Stimulated activated CD4-positive, alpha-beta T cell treated with anti-CD3 and anti-CD28 coated beads, Interleukin-4, amount 100 ng/mL, for 4 hours (primary cell): ENCODE results near the gene ZNF507.
A peak's percentile ranks its signal among the peaks of the same experiment; 100 is the strongest.

Experiments
- DNase-seq, 2 experiments: peaks; one replicate each; pipeline ENCODE4 v3.0.0-alpha.2; 2020

Gene ZNF507

DNA sequence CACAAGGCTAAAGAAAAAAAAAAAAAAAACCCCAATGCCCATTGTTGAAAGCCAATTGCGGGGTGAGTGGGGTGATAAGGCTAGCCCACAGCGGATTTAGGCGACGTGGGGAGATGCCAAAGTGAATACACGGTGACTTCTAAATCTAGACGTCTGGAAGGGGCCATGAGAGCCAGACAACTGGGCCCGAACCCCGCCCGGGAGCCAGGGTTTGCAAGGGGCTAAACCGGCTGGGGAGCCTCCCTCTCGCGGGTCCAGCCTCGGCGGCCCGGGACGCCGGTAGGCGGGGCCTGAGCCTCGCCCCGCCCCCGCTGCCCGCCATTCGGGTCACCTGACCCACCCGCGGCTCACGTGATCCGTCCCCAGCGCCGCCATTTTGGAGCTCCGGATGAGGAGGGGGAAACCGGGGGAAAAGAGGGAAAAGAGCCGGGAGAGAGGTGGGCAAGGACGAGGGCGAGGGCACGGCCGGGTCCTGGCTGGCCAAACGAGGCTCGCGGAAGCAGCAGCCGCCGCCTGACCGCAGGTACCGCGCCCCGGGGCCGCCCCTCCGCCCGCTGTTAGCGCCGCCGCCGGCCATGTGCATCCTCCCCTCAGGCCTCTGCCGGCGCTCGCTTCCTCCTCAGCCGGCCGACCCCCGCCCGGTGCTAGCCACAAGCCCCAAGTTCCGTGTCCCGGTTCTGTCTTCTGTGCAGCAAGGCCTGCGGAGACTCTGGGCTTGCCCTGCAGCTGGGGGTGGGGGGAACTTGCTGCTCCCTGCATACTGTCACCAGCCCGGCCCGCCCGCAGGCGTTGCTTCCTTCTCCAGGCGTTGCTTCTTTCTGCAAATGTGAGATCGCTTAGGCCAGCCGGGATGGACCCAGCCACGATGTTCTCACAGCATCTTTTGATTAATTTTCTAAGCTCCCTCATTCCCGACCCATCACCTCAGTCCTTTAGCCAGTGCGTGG is at the start of gene ZNF507:
ZNF507 (plus strand) TSS at position 350 of the 947 bp plus-strand sequence. CDS start 7,221 bp downstream, outside the sequence.
- DNase-seq, result peak; percentile 79 to 87

DNA sequence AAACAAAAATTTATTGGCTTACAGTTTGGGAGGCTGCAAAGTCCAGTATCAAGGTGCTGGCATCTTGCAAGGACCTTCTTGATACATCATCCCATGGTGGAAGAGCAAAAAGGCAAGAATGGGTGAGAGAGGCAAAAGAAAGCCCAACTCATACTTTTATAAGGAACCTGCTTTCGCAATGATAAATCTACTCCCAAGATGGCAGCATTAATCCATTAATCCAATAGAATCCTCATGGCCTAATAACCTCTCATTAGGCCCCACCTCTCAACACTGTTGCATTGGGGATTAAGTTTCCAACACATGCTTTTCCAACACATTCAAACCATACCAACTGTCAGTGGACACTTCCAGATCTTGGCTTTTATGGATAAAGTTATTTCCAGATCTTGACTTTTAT is 48.7 kb upstream of the ZNF507 start:
- no peak for DNase-seq

DNA sequence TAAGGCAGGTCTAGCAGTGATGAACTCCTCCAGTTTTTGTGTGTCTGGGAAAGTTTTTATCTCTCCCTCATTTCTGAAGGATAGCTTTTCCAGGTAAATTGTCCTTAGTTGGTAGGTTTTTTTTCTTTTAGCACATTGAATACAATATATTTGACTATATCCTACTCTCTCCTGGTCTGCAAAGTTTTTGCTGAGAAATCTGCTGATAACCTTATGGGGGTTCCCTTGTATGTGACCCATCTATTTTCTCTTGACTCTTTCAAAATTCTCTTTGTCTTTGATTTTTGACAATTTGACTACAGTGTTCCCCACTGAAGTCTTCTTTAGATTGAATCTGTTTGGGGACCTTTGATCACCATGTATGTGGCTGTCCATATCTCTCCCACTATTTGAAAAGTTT is 42.6 kb upstream of the ZNF507 start:
- no peak for DNase-seq

GRCh38 chr19:32303193-32303592 is 42.2 kb upstream of the ZNF507 start:
- no peak for DNase-seq

GRCh38 chr19:32307591-32307990 is 37.8 kb upstream of the ZNF507 start:
- no peak for DNase-seq

DNA sequence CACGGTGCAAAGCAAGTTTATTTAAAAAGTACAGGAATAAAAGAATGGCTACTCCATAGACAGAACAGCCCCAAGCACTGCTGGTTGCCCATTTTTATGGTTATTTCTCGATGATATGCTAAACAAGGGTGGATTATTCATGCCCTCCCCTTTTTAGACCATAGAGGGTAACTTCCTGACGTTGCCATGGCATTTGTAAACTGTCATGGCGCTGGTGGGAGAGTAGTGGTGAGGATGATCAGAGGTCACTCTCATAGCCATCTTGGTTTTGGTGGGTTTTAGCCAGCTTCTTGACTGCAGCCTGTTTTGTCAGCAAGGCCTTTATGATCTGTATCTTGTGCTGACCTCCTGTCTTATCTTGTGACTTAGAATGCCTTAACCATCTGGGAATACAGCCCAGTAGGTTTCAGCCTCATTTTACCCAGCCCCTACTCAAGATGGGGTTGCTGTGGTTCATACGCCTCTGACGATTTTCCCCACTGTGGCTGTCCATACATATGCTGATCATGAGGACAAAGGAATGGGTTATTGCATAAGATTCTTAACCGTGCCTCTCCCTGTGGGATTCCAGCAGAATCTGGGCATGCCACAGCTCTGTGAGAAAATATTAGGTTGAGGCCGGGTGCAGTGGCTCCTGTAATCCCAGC is 36.9 kb upstream of the ZNF507 start:
- DNase-seq, result no peak

DNA sequence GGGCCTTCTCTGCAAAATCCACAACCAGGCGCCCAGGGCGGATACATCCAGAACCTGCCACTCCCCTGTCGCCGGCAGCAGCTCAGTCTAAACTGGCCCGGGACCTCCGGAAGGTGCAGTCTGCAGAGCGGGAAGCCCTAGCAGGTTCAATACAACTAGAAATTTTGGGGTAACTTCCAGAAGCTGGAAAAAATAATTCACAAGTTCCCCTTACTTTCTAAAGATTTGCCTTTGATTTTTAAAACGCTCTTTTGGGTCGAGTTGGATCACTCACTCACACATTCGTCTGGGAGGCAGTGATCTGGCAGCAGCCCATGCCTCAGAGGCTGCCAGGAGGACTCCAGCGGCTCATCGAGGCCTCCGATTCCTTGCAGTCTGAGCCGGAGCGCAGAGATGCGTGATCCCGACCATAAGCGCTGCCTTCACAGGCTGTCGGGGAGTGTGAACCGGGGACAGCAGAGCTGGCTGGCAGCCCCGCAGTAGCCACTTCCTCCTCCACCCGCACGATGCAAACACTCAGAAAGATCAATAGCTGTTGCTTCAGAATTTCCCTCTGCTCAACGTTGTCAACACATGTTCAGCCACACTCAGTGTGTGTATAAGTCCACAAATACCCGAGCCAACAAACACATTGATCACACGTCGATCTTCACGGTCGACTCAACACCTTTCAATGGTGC is 35.6 kb upstream of the ZNF507 start:
- no peak for DNase-seq

DNA sequence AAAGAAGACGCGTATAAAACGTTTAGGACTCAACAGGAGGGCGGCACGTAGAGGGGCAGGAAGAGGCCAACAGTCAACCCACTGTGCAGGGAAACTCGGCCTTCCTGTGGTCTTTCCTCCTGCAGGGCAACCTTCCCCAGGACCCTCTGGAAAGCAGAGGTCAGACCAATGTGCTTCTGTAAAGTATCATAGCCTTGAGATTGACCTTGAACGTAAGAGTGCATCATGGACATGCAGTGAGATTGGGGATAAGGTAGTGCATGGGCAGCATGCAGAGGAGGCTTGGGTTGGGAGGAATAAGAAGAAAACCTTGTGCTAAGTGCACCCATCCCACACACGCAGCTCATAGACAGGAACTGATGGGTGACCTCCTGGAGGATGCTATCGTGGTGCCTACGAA is 34.0 kb upstream of the ZNF507 start:
- no peak for DNase-seq

DNA sequence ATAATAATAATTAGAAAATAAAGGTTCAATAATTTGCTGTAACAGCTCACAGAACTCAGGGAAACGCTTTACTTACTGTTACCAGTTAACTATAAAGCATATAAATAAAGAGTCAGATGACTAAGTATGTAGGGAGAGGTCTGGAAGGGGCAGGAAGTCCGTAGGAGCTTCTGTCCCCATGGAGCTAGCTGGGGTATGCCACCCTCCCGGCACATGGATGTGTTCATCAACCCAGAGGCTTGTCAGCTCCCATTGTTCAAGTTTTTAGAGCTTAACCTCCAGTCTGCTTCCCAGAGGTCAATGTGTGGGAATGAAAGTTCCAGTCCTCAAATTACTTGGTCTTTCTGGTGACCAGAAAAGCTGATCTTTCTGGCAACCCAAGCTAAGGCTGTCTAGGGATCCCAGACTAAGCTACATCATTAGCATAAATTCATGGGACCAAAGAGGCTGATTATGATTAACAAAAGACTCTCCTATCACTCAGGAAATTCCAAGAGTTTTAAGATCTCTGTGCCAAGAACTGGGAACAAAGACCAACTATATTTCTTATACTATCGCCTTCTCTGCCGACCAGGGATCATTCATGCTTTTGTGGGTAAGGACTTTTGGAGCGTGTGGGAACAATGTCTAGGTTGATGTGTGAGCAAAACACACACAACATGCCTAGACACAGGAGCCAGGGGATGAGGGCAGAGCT is 31.7 kb upstream of the ZNF507 start:
- DNase-seq, result no peak

- DNase-seq, result no peak
These were observed 29.4 kb upstream of the ZNF507 start for GRCh38 chr19:32316034-32316433.

GRCh38 chr19:32317086-32317485 is 28.3 kb upstream of the ZNF507 start:
- DNase-seq, result no peak

- DNase-seq, result peak in 1 of 2 experiments; percentile 2
These were observed 26.4 kb upstream of the ZNF507 start for GRCh38 chr19:32318884-32319520.

GRCh38 chr19:32322541-32322940 is 22.9 kb upstream of the ZNF507 start:
- DNase-seq, result no peak

DNA sequence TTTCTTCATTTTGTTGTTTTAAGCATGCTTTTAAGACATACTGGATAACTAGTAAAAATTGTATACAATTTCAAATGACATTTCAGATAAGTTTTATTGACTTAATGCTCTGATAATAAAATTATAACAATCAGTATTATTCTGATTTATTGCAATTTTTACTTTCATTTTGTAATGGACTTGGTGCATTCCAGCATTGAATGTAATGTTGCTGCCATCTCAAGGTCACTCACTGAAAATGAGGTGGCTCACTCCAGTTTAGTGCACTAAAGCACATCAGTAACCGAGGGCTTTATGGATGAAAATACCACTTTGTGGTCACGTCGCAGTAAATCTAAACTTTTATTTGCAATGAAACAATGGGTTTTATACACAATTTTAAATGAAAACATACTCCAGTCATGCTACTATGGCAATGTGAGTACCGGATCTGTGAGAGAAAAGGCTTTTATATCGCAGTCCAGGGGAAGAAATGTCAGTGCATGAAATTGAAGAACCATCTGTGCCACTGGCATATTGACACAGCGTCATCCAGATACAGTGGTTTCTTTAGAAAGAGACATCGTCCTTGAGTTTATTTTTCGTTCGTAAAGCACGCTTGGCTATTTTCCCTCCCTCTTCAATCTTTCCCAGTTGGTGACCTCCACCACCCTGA is 20.7 kb upstream of the ZNF507 start:
- no peak for DNase-seq

DNA sequence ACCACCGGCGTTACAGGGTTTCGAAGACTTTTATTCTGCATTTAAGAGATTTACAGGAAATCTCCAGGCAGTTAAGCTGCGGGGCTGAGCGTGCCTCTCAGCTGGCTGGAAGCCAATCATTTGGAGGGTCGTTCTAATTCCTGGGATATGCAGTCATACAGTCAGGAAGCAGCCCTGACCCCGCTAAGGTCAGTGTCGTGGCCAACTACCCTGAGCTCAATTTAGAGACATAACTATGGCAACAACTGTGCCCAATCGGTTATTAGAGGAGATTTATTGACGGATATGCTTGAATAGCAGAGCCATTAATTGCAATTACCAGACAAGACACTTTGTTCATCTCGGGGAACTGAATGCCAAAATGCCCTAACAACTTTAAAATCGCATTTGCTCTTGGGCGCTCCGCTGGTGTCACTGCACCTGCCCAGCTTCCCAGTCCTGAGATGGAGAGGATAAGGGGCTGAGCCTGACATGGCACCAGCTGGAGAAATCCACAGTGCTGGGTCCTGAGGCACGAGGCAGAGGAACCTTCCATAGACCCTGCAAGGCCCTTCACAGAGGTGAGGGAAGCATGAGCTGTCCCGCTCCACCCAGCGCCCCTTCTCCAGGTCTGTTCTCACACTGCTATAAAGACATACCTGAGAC is 15.1 kb upstream of the ZNF507 start:
- no peak for DNase-seq

- no peak for DNase-seq
These were observed 12.2 kb upstream of the ZNF507 start for GRCh38 chr19:32333227-32333626.

DNA sequence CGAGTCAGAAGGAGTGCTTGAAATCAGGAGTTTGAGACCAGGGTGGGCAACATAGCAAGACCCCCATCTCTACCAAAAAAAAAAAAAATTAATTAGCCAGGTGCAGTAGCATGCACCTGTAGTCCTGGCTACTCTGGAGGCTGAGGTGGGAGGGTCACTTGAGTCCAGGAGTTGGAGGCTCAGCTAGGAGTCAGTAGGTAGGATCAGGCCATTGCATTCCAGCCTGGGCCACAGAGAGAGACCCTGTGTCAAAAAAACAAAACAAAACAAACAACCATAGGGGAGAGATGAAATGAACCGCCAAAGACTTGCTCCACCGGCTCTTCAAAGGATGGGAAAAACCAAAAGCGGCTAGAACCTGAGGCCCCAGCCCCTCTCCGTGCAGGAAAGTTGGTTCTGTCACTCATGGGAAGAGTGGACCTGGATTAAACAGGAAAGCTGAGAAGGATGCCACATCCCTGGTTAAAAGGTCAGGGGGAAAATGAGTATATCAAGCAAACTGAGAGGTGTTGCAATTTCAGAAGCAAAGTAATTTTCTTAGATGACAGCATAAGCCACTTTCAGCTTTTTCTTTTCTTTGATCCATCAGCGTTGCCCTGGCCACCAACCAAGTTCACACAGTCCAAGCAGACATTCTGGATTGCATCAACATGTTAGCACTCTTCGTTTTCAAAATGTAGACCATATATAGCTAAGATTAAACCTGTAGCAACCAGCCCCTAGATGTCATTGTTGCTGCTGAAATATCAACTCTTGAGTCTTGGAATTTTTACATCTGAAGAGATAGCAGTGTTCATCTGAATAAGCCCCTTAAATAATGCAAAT is 8.9 kb upstream of the ZNF507 start:
- no peak for DNase-seq

- DNase-seq, result no peak
These were observed 8.2 kb upstream of the ZNF507 start for GRCh38 chr19:32337084-32337808.

- DNase-seq, result no peak
These were observed 6.0 kb upstream of the ZNF507 start for GRCh38 chr19:32339423-32339822.
